ENCODE measurements around the gene FBXL15.

DNA sequence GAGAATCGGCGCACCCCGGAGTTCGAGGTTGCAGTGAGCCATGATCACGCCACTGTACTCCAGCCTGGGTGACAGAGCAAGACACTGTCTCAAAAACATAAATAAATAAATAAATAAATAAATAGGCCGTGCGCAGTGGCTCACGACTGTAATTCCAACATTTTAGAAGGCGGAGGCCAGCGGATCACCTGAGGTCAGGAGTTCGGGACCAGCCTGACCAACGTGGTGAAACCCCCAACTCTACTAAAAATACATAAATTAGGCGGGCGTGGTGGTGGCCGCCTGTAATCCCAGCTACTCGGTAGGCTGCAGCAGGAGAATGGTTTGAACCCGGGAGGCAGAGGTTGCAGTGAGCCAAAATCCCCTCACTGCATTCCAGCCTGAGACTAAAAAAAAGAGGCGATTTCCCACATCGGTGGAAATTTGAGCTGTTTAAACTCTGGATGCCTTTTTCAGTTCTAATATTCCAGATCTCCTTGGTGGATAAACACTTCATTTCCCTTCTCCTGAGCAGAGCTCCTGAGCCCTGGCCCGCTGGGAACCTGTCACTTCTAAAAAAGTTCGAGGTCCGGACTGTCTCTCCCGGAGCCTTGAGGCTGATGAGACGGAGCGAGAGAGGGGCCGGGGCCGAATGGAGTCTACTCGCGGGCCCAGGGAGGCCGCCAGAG, 27.1 kb upstream of the FBXL15 start:
- TF ChIP-seq, protein P1, sequence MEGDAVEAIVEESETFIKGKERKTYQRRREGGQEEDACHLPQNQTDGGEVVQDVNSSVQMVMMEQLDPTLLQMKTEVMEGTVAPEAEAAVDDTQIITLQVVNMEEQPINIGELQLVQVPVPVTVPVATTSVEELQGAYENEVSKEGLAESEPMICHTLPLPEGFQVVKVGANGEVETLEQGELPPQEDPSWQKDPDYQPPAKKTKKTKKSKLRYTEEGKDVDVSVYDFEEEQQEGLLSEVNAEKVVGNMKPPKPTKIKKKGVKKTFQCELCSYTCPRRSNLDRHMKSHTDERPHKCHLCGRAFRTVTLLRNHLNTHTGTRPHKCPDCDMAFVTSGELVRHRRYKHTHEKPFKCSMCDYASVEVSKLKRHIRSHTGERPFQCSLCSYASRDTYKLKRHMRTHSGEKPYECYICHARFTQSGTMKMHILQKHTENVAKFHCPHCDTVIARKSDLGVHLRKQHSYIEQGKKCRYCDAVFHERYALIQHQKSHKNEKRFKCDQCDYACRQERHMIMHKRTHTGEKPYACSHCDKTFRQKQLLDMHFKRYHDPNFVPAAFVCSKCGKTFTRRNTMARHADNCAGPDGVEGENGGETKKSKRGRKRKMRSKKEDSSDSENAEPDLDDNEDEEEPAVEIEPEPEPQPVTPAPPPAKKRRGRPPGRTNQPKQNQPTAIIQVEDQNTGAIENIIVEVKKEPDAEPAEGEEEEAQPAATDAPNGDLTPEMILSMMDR (IDR thresholded peaks at IDR 0.05): peak in 1 of 6 experiments; percentile 96
- no peak for TF ChIP-seq POLR2A (IDR thresholded peaks at IDR 0.05)

Measured in Peyer's patch (tissue), 4 donors.